Muscle layer of colon (tissue), 2 donors: ENCODE measurements around the gene NCS1.
"Not testable (repeated sequence)": the region's sequence is repeated elsewhere in the genome, so short reads cannot be mapped to it uniquely, and the experiment has no call there.

Source experiments
- H3K27ac ChIP-seq: one replicate; pipeline ENCODE4 v1.7.0; 2013; ENCODE audit warnings: low read depth, mild to moderate bottlenecking, low read length, moderate library complexity
- H3K27me3 ChIP-seq, 2 donors: one replicate each; pipeline ENCODE4 v1.7.0; 2013; ENCODE audit warnings: low read length in 2 of 2, mild to moderate bottlenecking in 2 of 2; ENCODE audit not compliant: insufficient read depth in 2 of 2, control insufficient read depth in 1 of 2
- H3K36me3 ChIP-seq: one replicate; pipeline ENCODE4 v1.7.0; 2013; ENCODE audit warnings: mild to moderate bottlenecking, low read length; ENCODE audit not compliant: insufficient read depth
- H3K4me1 ChIP-seq: one replicate; pipeline ENCODE4 v1.7.0; 2013; ENCODE audit warnings: mild to moderate bottlenecking, low read length; ENCODE audit not compliant: insufficient read depth
- H3K4me3 ChIP-seq, 2 donors: one replicate each; pipeline ENCODE4 v1.7.0; 2013; ENCODE audit warnings: low read length in 2 of 2, low read depth in 1 of 2, mild to moderate bottlenecking in 1 of 2, moderate library complexity in 1 of 2
- H3K9ac ChIP-seq: one replicate; pipeline ENCODE4 v1.7.0; 2013; ENCODE audit warnings: low read length
- H3K9me3 ChIP-seq: one replicate; pipeline ENCODE4 v1.7.0; 2013; ENCODE audit warnings: mild to moderate bottlenecking, low read length
- donor health status: abdominal sarcoma.
- donor health status: Adenocarcinoma of cecum.

Gene NCS1

GRCh38 chr9:130276955-130277354 lies 104.8 kb downstream of the NCS1 start:
- Histone ChIP-seq H3K9ac (no peak overlapping the region), H3K9me3 (no peaks in the 10 kb centered on the region), H3K36me3 (no peaks in the 10 kb centered on the region), H3K27me3 (no peaks in the 10 kb centered on the region), H3K4me3 (no peak overlapping the region), H3K4me1 (peaks cover 12% of the 10 kb centered on the region), H3K27ac (no peak overlapping the region)

- peaks cover 17% of the 10 kb centered on the region for H3K4me1 ChIP-seq
- H3K9me3 ChIP-seq, H3K27ac ChIP-seq, H3K36me3 ChIP-seq, H3K9ac ChIP-seq, H3K27me3 ChIP-seq, H3K4me3 ChIP-seq: not testable (repeated sequence)
Measured at GRCh38 chr9:130277525-130277924, 105.3 kb downstream of the NCS1 start.

GRCh38 chr9:130283539-130284248 lies 111.5 kb downstream of the NCS1 start:
- peaks cover 72% of the 10 kb centered on the region for H3K4me1 ChIP-seq
- H3K4me3 ChIP-seq: no peak overlapping the region
- H3K9ac ChIP-seq: no peak overlapping the region
- no peaks in the 10 kb centered on the region for H3K9me3 ChIP-seq
- H3K27ac ChIP-seq: peak overlapping the region; percentile 59
- H3K27me3 ChIP-seq: no peaks in the 10 kb centered on the region
- H3K36me3 ChIP-seq: peaks cover 15% of the 10 kb centered on the region

- H3K4me1 ChIP-seq: peaks cover 76% of the 10 kb centered on the region
- no peak overlapping the region for H3K9ac ChIP-seq
- H3K27me3 ChIP-seq: no peaks in the 10 kb centered on the region
- H3K4me3 ChIP-seq: no peak overlapping the region
- peak overlapping the region; percentile 59 for H3K27ac ChIP-seq
- no peaks in the 10 kb centered on the region for H3K9me3 ChIP-seq
- H3K36me3 ChIP-seq: peaks cover 15% of the 10 kb centered on the region
Measured at GRCh38 chr9:130284249-130284625, 112.0 kb downstream of the NCS1 start.

DNA sequence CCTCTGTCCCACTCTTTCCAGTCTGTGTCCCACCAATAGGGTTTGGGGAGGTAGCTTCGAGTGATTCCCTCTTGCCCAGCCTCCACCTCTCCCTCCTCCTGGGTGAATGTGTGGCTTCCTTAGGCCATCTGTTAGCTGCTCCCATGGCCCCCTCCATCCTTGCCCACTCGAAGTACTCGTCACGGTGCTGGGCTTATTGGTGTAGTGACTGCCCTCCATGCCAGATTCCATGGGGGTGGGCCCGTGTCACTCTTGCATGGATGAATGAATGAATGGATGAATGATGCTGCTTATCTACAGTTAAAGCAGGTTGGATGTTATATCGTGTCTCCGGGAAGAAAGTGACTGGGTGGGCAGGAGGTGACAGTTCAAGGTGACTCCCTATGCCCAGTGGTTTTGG lies 112.5 kb downstream of the NCS1 start:
- H3K9ac ChIP-seq: no peak overlapping the region
- H3K27ac ChIP-seq: no peak overlapping the region
- peaks cover 15% of the 10 kb centered on the region for H3K36me3 ChIP-seq
- H3K4me1 ChIP-seq: peaks cover 76% of the 10 kb centered on the region
- no peaks in the 10 kb centered on the region for H3K9me3 ChIP-seq
- no peak overlapping the region for H3K4me3 ChIP-seq
- H3K27me3 ChIP-seq: no peaks in the 10 kb centered on the region

GRCh38 chr9:130285271-130285670 lies 113.1 kb downstream of the NCS1 start:
- H3K27ac ChIP-seq: no peak overlapping the region
- peaks cover 15% of the 10 kb centered on the region for H3K36me3 ChIP-seq
- H3K4me3 ChIP-seq: no peak overlapping the region
- no peaks in the 10 kb centered on the region for H3K27me3 ChIP-seq
- H3K9me3 ChIP-seq: no peaks in the 10 kb centered on the region
- no peak overlapping the region for H3K9ac ChIP-seq
- peaks cover 76% of the 10 kb centered on the region for H3K4me1 ChIP-seq

- Histone ChIP-seq H3K4me1 (peaks cover 73% of the 10 kb centered on the region), H3K9me3 (no peaks in the 10 kb centered on the region), H3K4me3 (no peak overlapping the region), H3K9ac (no peak overlapping the region), H3K36me3 (peaks cover 15% of the 10 kb centered on the region), H3K27me3 (no peaks in the 10 kb centered on the region), H3K27ac (peak overlapping the region; percentile 59)
Measured at GRCh38 chr9:130286072-130286770, 114.0 kb downstream of the NCS1 start.
